Esophagus squamous epithelium (tissue), 4 donors: ENCODE measurements around the gene CCNJL.

ENCODE experiments used
- POLR2A ChIP-seq, 4 donors: fragments of 450-650 bp; IDR thresholded peaks; one replicate each; pipeline ENCODE4 v1.6.1; 2017; ENCODE audit warnings: antibody characterized with exemption in 4 of 4, mild to moderate bottlenecking in 4 of 4, moderate library complexity in 3 of 4
- TF ChIP-seq, protein P1 (sequence below), 6 experiments: fragments of 450-650 bp in 4 of 6; fragments of 200-600 bp in 2 of 6; sonication (generic) in 2 of 6; IDR thresholded peaks; one replicate each; pipeline ENCODE4 v1.5.1; 2016 to 2019; ENCODE audit warnings: antibody characterized with exemption in 6 of 6, mild to moderate bottlenecking in 4 of 6, moderate library complexity in 4 of 6

DNA sequence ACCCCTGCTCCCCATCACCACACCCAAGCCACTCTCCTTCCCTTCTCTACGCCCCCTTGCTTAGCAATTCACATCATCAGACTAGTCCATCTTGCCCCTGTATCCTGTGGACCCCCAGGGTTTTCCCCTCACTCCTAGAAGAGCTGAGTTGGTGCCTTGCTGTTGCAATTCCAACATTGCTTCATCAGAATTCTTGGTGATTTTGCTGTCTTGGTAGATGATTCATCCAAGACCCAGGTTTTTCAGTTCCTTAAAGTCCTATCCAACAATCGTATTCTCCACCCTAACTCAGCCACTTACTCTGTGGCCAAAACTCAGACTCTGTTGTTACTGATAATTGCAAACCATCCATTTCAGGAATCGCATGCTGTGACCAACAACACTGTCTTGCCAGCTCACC is 21.4 kb upstream of the CCNJL start:
- TF ChIP-seq POLR2A (IDR thresholded peaks at IDR 0.05), result no peak
- TF ChIP-seq, protein P1, sequence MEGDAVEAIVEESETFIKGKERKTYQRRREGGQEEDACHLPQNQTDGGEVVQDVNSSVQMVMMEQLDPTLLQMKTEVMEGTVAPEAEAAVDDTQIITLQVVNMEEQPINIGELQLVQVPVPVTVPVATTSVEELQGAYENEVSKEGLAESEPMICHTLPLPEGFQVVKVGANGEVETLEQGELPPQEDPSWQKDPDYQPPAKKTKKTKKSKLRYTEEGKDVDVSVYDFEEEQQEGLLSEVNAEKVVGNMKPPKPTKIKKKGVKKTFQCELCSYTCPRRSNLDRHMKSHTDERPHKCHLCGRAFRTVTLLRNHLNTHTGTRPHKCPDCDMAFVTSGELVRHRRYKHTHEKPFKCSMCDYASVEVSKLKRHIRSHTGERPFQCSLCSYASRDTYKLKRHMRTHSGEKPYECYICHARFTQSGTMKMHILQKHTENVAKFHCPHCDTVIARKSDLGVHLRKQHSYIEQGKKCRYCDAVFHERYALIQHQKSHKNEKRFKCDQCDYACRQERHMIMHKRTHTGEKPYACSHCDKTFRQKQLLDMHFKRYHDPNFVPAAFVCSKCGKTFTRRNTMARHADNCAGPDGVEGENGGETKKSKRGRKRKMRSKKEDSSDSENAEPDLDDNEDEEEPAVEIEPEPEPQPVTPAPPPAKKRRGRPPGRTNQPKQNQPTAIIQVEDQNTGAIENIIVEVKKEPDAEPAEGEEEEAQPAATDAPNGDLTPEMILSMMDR (IDR thresholded peaks at IDR 0.05), result no peak
